OCI-LY1 (cell line): ENCODE results near the gene SNHG17.

ENCODE experiments used
- H2AFZ ChIP-seq: fragments of 200-600 bp; sonication (generic), shearing (Covaris generic); 2 replicates; pipeline ENCODE4 v1.6.0; 2014; ENCODE audit warnings: antibody characterized with exemption, mild to moderate bottlenecking, low read length
- H3F3A ChIP-seq: fragments of 200-600 bp; sonication (generic), shearing (Covaris generic); 2 replicates; pipeline ENCODE4 v1.6.0; 2014; ENCODE audit warnings: mild to moderate bottlenecking, antibody characterized with exemption, low read length, moderate library complexity; ENCODE audit not compliant: insufficient read depth
- H3K27ac ChIP-seq: fragments of 200-600 bp; sonication (generic); 2 replicates; pipeline ENCODE4 v1.5.1; 2014; ENCODE audit warnings: low read length, mixed run types, mild to moderate bottlenecking, low read depth; ENCODE audit not compliant: poor library complexity, severe bottlenecking
- H3K27me3 ChIP-seq: fragments of 200-600 bp; sonication (generic); 2 replicates; pipeline ENCODE4 v1.6.0; 2014; ENCODE audit warnings: antibody characterized with exemption, mild to moderate bottlenecking, low read length, moderate library complexity; ENCODE audit not compliant: insufficient read depth
- H3K36me3 ChIP-seq: fragments of 200-600 bp; sonication (generic); 2 replicates; pipeline ENCODE4 v1.6.1; 2014; ENCODE audit warnings: mild to moderate bottlenecking, antibody characterized with exemption, low read length, moderate library complexity, mixed read lengths; ENCODE audit not compliant: insufficient read depth
- H3K4me1 ChIP-seq: fragments of 200-600 bp; sonication (generic); 2 replicates; pipeline ENCODE4 v1.5.1; 2014; ENCODE audit warnings: mild to moderate bottlenecking, low read length, moderate library complexity; ENCODE audit not compliant: insufficient read depth, severe bottlenecking
- H3K4me2 ChIP-seq: fragments of 200-600 bp; sonication (generic), shearing (Covaris generic); 2 replicates; pipeline ENCODE4 v1.6.1; 2014; ENCODE audit warnings: low read length
- H3K4me3 ChIP-seq: fragments of 200-600 bp; sonication (generic); 2 replicates; pipeline ENCODE4 v1.5.1; 2014; ENCODE audit warnings: low read length, low read depth, mild to moderate bottlenecking, mixed read lengths; ENCODE audit not compliant: poor library complexity, severe bottlenecking
- H3K79me2 ChIP-seq: fragments of 200-600 bp; shearing (Covaris generic); 2 replicates; pipeline ENCODE4 v1.6.1; 2016; ENCODE audit warnings: mixed run types, low read length, mixed read lengths; ENCODE audit not compliant: insufficient read depth
- H3K9ac ChIP-seq: fragments of 200-600 bp; sonication (generic), shearing (Covaris generic); 2 replicates; pipeline ENCODE4 v1.6.1; 2014; ENCODE audit warnings: mild to moderate bottlenecking, low read length, mixed read lengths
- H3K9me2 ChIP-seq: fragments of 200-600 bp; sonication (generic), shearing (Covaris generic); 2 replicates; pipeline ENCODE4 v1.6.1; 2014; ENCODE audit warnings: low read depth, mild to moderate bottlenecking, low read length, mixed read lengths
- H3K9me3 ChIP-seq: fragments of 200-600 bp; shearing (Covaris generic); 2 replicates; pipeline ENCODE4 v1.6.1; 2014; ENCODE audit warnings: low read length, mixed read lengths
- H4K20me1 ChIP-seq: fragments of 200-600 bp; sonication (generic), shearing (Covaris generic); 2 replicates; pipeline ENCODE4 v1.6.0; 2016; ENCODE audit warnings: mild to moderate bottlenecking, low read length; ENCODE audit not compliant: insufficient read depth
- CTCF ChIP-seq: fragments of 200-600 bp; sonication (generic), shearing (Covaris generic); IDR thresholded peaks from 2 replicates; pipeline ENCODE4 v1.5.1; 2017; ENCODE audit warnings: mild to moderate bottlenecking, antibody characterized with exemption, low read length, moderate library complexity, mixed read lengths
- EZH2 ChIP-seq: fragments of 200-600 bp; sonication (generic), shearing (Covaris generic); IDR thresholded peaks from 2 replicates; pipeline ENCODE4 v1.8.0; 2017; ENCODE audit warnings: borderline replicate concordance, mixed run types, mild to moderate bottlenecking, antibody characterized with exemption, low read length, moderate library complexity, mixed read lengths

The SNHG17 gene

DNA sequence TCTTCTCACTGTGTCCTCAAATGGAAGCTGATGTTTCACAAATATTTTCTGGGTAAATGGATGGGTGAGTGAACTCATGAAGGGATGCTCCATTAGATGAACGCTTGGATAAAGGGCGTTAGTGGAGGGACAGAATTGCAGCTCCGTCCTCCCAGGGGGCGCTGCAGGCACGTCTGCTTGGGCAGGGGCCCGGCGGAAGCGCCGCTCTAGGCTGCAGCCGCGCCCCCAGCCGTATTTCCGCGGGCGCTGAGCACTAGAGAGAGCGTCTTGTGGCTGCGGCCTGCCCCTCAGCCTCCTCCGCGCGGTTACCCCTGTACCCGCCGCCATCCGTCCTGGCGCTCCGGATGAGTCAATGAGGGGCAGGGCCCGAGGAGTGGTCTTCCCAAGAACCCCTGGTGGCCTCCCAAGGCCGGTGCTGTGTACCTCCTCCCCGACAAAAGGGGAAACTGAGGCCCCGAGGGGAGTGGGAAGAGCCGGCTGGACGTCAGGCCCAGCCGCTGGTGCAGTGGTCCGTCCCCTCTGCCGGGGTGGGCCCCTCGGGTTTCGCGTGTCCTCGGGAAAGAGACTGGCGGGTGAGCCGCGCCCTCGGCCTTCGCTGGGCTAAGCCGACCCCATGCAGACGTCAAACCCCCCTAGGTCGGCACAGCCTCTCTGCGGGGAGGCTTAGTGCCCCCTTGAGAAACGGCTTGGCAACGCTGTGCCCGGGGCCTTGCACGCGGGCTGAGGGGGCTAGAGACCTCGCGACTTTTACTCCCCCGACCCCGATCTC lies 11.5 kb upstream of the SNHG17 start:
- Histone ChIP-seq H3K9me3 (no peaks in the 10 kb centered on the region), H3K36me3 (peaks cover 32% of the 10 kb centered on the region), H3K79me2 (peaks cover 5% of the 10 kb centered on the region; the same call in 1 of the 2 replicates), H3K4me1 (peaks cover 16% of the 10 kb centered on the region), H3K4me2 (peak overlapping the region; percentile 98), H3K27ac (peak overlapping the region; percentile 61), H3F3A (no peaks in the 10 kb centered on the region), H4K20me1 (no peaks in the 10 kb centered on the region), H3K4me3 (peak overlapping the region; percentile 94), H3K9me2 (no peaks in the 10 kb centered on the region), H3K27me3 (no peaks in the 10 kb centered on the region), H3K9ac (peak overlapping the region; percentile 96), H2AFZ (peak overlapping the region; percentile 32; the same call in 1 of the 2 replicates)
- TF ChIP-seq EZH2 (no peak), CTCF (peak; percentile 88)

GRCh38 chr20:38445901-38446425 lies 10.8 kb upstream of the SNHG17 start:
- no peak for TF ChIP-seq CTCF
- TF ChIP-seq EZH2, result no peak

GRCh38 chr20:38445381-38445796 lies 10.3 kb upstream of the SNHG17 start:
- H4K20me1 ChIP-seq, result no peaks in the 10 kb centered on the region
- H3K36me3 ChIP-seq, result peaks cover 22% of the 10 kb centered on the region; the same call in 1 of the 2 replicates
- H3K27ac ChIP-seq, result no peak overlapping the region
- H2AFZ ChIP-seq, result no peak overlapping the region
- H3K79me2 ChIP-seq, result peaks cover 5% of the 10 kb centered on the region; the same call in 1 of the 2 replicates
- peaks cover 16% of the 10 kb centered on the region for H3K4me1 ChIP-seq
- no peak overlapping the region for H3K9ac ChIP-seq
- no peak overlapping the region for H3K4me3 ChIP-seq
- no peaks in the 10 kb centered on the region for H3K27me3 ChIP-seq
- no peaks in the 10 kb centered on the region for H3K9me2 ChIP-seq
- TF ChIP-seq EZH2 (no peak), CTCF (no peak)
- H3K9me3 ChIP-seq, result no peaks in the 10 kb centered on the region
- H3K4me2 ChIP-seq, result no peak overlapping the region
- H3F3A ChIP-seq, result no peaks in the 10 kb centered on the region

More at GRCh38 chr20:38445901-38446425, 10.8 kb upstream of the SNHG17 start:
- no peaks in the 10 kb centered on the region for H3K27me3 ChIP-seq
- H3K9ac ChIP-seq, result no peak overlapping the region
- no peaks in the 10 kb centered on the region for H3F3A ChIP-seq
- H2AFZ ChIP-seq, result peak overlapping the region; percentile 32; the same call in 1 of the 2 replicates
- peaks cover 16% of the 10 kb centered on the region for H3K4me1 ChIP-seq
- no peaks in the 10 kb centered on the region for H4K20me1 ChIP-seq
- peaks cover 5% of the 10 kb centered on the region; the same call in 1 of the 2 replicates for H3K79me2 ChIP-seq
- no peak overlapping the region for H3K27ac ChIP-seq
- peaks cover 27% of the 10 kb centered on the region for H3K36me3 ChIP-seq
- no peaks in the 10 kb centered on the region for H3K9me3 ChIP-seq
- H3K9me2 ChIP-seq, result no peaks in the 10 kb centered on the region
- H3K4me3 ChIP-seq, result peak overlapping the region; percentile 94
- H3K4me2 ChIP-seq, result no peak overlapping the region
